Measurements from ENCODE around the gene LPAR6. TPM values are rescaled to one million over a fixed set of nuclear protein-coding genes. Genes with fewer than 3 reads are reported as not detected.

LPAR6 gene
- total RNA-seq, 1 experiment from 2014 or later = 1.5 TPM

DNA sequence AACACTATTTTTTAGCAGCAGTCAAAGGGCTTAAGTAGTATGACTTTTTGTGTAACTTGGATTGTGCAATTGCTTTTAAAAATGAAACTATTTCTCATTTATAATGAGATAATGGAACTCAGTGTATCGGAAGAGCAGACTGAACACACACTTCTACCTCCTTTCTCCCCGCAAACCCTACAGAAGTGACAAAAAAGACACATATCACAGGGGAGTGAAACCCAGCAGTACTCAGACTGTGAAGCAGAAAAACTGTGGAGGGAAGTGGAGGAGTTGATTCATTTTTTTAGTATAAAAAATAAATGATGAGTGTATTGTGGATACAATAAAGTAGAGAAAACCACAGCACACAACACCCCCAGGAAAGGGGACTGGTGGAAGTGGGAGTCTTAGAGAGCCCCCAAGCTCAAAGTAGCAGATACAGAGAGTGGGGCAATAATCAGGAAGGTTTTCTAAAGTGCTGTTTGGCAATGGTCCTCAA is 9.7 kb downstream of the LPAR6 start:
- peaks cover 9% of the 10 kb centered on the region; the same call in 1 of the 2 replicates for H3K36me3 ChIP-seq
- no peaks in the 10 kb centered on the region for H3K27me3 ChIP-seq
- H3K9me3 ChIP-seq (replicated peaks) = no peaks in the 10 kb centered on the region
- no peak overlapping the region for H3K27ac ChIP-seq
- no peaks in the 10 kb centered on the region for H3K4me1 ChIP-seq
- DNase-seq = no peak
- H3K4me3 ChIP-seq = no peak overlapping the region

DNA sequence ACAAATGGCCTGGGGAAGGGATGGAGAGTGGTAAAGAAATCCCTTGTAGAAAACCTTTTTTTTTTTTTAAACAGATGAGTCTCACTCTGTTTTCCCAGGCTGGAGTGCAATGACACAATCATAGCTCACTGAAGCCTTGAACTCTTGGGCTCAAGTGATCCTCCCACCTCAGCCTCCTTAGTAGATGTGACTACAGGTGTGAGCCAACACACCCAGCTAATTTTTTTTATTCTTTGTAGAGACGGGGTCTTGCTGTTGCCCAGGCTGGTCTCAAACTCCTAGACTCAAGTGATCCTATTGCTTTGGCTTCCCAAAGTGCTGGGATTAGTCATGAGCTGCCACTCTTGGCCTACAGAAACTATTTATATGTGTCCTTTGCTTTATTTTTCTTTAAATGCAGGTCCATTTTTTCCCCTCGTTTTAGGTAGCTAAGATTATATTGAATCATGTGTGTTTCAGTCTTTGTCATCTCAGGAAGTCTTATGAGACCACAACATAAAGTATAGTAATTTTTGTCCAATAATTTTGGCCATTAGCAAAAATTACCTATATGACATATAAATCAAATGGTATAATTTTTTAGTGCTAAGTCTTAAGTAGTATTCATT is 10.5 kb downstream of the LPAR6 start:
- Histone ChIP-seq H3K4me1 (no peaks in the 10 kb centered on the region), H3K27ac (no peak overlapping the region), H3K4me3 (no peak overlapping the region)

GRCh38 chr13:48401480-48401879 is 11.4 kb downstream of the LPAR6 start:
- Histone ChIP-seq H3K27ac (no peak overlapping the region), H3K4me1 (no peaks in the 10 kb centered on the region), H3K27me3 (no peaks in the 10 kb centered on the region), H3K4me3 (no peak overlapping the region), H3K9me3 (replicated peaks) (no peaks in the 10 kb centered on the region), H3K36me3 (0 out of 2 replicates have a peak, but pooled peaks cover 5% of the 10 kb centered on the region)
- no peak for DNase-seq

More for the DNA sequence above, 10.5 kb downstream of the LPAR6 start:
- DNase-seq = no peak
- Histone ChIP-seq H3K9me3 (replicated peaks) (no peaks in the 10 kb centered on the region), H3K36me3 (peaks cover 9% of the 10 kb centered on the region; the same call in 1 of the 2 replicates), H3K27me3 (no peaks in the 10 kb centered on the region)

GRCh38 chr13:48400850-48401291 is 12.0 kb downstream of the LPAR6 start:
- H3K27ac ChIP-seq = no peak overlapping the region
- H3K9me3 ChIP-seq (replicated peaks) = no peaks in the 10 kb centered on the region
- H3K36me3 ChIP-seq = 0 out of 2 replicates have a peak, but pooled peaks cover 6% of the 10 kb centered on the region
- no peaks in the 10 kb centered on the region for H3K27me3 ChIP-seq
- DNase-seq = no peak
- H3K4me1 ChIP-seq = no peaks in the 10 kb centered on the region
- H3K4me3 ChIP-seq = no peak overlapping the region

- no peaks in the 10 kb centered on the region for H3K27me3 ChIP-seq
- H3K27ac ChIP-seq = no peak overlapping the region
- no peaks in the 10 kb centered on the region for H3K4me1 ChIP-seq
- no peaks in the 10 kb centered on the region for H3K9me3 ChIP-seq (replicated peaks)
- no peak overlapping the region for H3K4me3 ChIP-seq
- H3K36me3 ChIP-seq = peaks cover 11% of the 10 kb centered on the region; the same call in 1 of the 2 replicates
- DNase-seq = no peak
These were observed 12.7 kb downstream of the LPAR6 start for GRCh38 chr13:48400090-48400694.

- H3K4me1 ChIP-seq = no peaks in the 10 kb centered on the region
- H3K9me3 ChIP-seq (replicated peaks) = no peaks in the 10 kb centered on the region
- H3K27me3 ChIP-seq = no peaks in the 10 kb centered on the region
- H3K36me3 ChIP-seq = peaks cover 18% of the 10 kb centered on the region
- no peak overlapping the region for H3K4me3 ChIP-seq
- no peak overlapping the region for H3K27ac ChIP-seq
- no peak for DNase-seq
These were observed 14.3 kb downstream of the LPAR6 start for GRCh38 chr13:48398450-48399095.

- H3K9me3 ChIP-seq (replicated peaks) = no peaks in the 10 kb centered on the region
- H3K36me3 ChIP-seq = peaks cover 23% of the 10 kb centered on the region
- H3K27ac ChIP-seq = no peak overlapping the region
- DNase-seq = no peak
- H3K27me3 ChIP-seq = no peaks in the 10 kb centered on the region
- H3K4me1 ChIP-seq = no peaks in the 10 kb centered on the region
- H3K4me3 ChIP-seq = no peak overlapping the region
These were observed 15.2 kb downstream of the LPAR6 start for GRCh38 chr13:48397744-48398143.

DNA sequence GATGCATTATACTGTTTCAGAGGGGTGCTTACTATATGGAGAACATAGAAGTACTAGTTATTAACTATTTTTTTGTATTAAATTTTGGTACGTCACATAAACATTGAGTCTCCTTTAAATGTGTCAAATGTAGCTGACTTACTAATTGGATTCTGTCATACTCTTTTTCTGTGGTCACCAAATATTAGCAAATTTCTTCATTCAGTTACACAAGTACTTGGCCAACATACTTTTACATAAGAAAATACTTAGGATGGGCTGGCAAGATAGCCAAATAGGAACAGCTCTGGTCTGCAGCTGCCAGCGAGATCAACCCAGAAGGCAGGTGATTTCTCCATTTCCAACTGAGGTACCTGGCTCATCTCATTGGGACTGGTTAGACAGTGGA is 19.2 kb downstream of the LPAR6 start:
- Histone ChIP-seq H3K9me3 (replicated peaks) (no peaks in the 10 kb centered on the region), H3K36me3 (peaks cover 21% of the 10 kb centered on the region), H3K27ac (no peak overlapping the region), H3K27me3 (no peaks in the 10 kb centered on the region), H3K4me1 (no peaks in the 10 kb centered on the region), H3K4me3 (no peak overlapping the region)
- no peak for DNase-seq

DNA sequence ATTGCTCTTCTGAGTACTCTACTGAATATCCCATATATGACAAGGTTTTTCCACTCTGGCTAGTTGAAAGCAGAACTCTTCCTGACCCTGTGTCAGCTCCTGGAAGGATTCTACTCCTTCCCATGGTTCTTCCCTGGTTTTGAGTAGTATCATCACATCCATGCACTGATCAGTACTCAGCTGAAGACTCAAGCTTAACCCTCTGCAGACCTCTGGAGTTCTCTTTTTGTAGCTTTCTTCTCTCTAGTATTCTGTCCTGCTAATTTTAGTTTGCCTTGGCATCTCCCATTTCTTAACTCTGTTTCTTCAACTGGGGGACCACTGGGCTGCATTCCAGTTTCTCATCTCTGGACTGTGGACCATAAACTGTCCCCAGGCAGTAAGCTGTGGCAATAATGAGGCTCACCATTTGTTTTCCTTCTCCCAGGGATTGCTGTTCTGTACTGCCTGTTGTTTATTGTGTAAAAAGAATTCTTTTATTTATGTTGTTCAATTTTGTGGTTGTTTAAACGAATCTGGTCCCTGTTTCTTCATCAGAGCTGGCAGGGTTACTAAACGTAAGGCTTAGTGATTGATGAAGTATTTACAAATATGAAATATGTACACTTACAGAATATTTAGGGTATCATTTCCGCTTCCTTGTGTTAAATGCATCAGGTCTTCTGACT is 19.7 kb downstream of the LPAR6 start:
- no peak for DNase-seq
- peaks cover 21% of the 10 kb centered on the region for H3K36me3 ChIP-seq
- H3K4me1 ChIP-seq = no peaks in the 10 kb centered on the region
- H3K9me3 ChIP-seq (replicated peaks) = no peaks in the 10 kb centered on the region
- H3K27ac ChIP-seq = no peak overlapping the region
- H3K27me3 ChIP-seq = no peaks in the 10 kb centered on the region
- no peak overlapping the region for H3K4me3 ChIP-seq

DNA sequence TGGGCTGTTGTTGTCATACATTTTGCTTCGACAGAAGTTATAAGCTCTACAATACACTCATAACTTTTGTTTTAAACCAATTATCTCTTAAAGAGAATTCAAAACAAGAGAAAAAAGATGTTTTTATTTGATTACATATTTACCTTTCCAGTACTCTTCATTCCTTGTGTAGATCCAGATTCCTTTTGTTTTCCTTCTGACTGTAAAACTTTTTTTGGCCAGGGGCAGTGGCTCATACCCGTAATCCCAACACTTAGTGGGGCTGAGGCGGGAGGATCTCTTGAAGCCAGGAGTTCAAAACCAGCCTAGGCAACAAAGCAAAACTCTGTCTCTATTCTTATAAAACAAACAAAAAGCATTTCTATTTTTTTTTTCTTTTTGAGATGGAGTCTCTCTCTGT is 21.7 kb downstream of the LPAR6 start:
- Histone ChIP-seq H3K36me3 (peaks cover 24% of the 10 kb centered on the region), H3K4me1 (no peaks in the 10 kb centered on the region), H3K27me3 (no peaks in the 10 kb centered on the region), H3K9me3 (replicated peaks) (no peaks in the 10 kb centered on the region), H3K4me3 (no peak overlapping the region), H3K27ac (no peak overlapping the region)
- no peak for DNase-seq

DNA sequence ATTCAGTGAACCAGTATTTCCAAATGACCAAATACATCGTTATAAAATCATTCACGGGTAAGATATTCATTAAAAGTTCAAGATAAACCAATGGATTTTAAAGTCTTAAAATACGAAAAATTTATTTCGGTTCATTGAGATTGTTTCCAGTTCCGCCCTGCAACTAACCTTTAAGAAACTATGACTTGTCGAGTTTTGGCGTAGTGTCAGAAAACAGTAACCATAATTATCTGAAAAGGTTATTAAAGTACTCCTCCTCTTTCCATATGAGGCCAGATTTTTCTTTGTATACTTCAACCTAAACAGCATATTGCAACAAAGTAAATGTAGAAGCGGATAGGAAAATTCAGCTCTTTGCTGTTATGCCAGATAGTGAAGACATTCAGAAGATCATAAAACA is 26.1 kb downstream of the LPAR6 start:
- no peak for DNase-seq
- Histone ChIP-seq H3K4me3 (no peak overlapping the region), H3K4me1 (no peaks in the 10 kb centered on the region), H3K27ac (no peak overlapping the region), H3K36me3 (peaks cover 4% of the 10 kb centered on the region; the same call in 1 of the 2 replicates), H3K27me3 (no peaks in the 10 kb centered on the region), H3K9me3 (replicated peaks) (no peaks in the 10 kb centered on the region)

DNA sequence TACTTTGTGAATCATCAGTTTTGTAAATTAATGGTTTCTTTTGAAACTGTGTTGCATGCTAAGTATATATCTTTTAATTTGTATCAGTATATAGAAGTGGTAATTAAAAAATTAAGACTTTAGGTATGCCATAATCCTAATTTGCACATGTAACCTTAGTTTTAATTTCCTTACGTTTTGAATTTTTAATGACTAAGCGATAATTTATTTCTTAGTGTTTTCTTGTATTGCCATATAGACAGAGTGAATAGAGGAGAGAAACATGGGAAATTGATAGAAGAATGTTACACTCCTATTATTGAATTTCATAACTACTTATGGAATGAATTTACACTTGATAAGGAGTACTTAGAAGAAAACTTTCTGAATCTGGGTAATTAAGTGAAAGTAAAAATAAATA is 29.5 kb downstream of the LPAR6 start:
- Histone ChIP-seq H3K27ac (no peak overlapping the region), H3K36me3 (peaks cover 22% of the 10 kb centered on the region), H3K27me3 (no peaks in the 10 kb centered on the region), H3K4me3 (no peak overlapping the region), H3K9me3 (replicated peaks) (no peaks in the 10 kb centered on the region), H3K4me1 (no peaks in the 10 kb centered on the region)
- DNase-seq = no peak

GRCh38 chr13:48380581-48380980 is 32.3 kb downstream of the LPAR6 start:
- no peaks in the 10 kb centered on the region for H3K9me3 ChIP-seq (replicated peaks)
- H3K36me3 ChIP-seq = peaks cover 28% of the 10 kb centered on the region
- no peaks in the 10 kb centered on the region for H3K4me1 ChIP-seq
- no peak overlapping the region for H3K4me3 ChIP-seq
- no peak overlapping the region for H3K27ac ChIP-seq
- no peaks in the 10 kb centered on the region for H3K27me3 ChIP-seq
- DNase-seq = no peak

DNA sequence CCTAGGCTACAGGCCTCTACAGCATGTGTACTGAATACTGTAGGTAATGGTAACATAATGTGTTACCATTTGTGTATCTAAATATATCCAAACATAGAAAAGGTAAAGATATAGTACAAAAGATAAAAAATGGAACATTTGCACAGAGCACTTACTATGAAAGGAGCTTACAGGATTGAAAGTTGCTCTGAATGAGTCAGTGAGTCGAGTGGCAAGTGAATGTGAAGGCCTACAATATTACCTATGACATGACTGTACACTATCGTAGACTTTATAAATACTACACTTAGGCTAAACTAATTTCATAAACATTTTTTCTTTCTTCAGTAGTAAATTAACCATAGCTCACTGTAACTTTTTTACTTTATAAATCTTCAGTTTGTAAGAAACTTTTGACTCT is 35.1 kb downstream of the LPAR6 start:
- Histone ChIP-seq H3K4me1 (no peaks in the 10 kb centered on the region), H3K4me3 (no peak overlapping the region), H3K27ac (no peak overlapping the region), H3K36me3 (peaks cover 36% of the 10 kb centered on the region), H3K9me3 (replicated peaks) (no peaks in the 10 kb centered on the region), H3K27me3 (no peaks in the 10 kb centered on the region)
- no peak for DNase-seq

GRCh38 chr13:48370815-48371214 is 42.1 kb downstream of the LPAR6 start:
- Histone ChIP-seq H3K4me3 (no peak overlapping the region), H3K27me3 (no peaks in the 10 kb centered on the region), H3K27ac (no peak overlapping the region), H3K9me3 (replicated peaks) (no peaks in the 10 kb centered on the region), H3K4me1 (no peaks in the 10 kb centered on the region), H3K36me3 (peaks cover 26% of the 10 kb centered on the region)
- no peak for DNase-seq

All from SJCRH30 (cell line).